ENCODE measurements around the gene SPRYD3.

DNA sequence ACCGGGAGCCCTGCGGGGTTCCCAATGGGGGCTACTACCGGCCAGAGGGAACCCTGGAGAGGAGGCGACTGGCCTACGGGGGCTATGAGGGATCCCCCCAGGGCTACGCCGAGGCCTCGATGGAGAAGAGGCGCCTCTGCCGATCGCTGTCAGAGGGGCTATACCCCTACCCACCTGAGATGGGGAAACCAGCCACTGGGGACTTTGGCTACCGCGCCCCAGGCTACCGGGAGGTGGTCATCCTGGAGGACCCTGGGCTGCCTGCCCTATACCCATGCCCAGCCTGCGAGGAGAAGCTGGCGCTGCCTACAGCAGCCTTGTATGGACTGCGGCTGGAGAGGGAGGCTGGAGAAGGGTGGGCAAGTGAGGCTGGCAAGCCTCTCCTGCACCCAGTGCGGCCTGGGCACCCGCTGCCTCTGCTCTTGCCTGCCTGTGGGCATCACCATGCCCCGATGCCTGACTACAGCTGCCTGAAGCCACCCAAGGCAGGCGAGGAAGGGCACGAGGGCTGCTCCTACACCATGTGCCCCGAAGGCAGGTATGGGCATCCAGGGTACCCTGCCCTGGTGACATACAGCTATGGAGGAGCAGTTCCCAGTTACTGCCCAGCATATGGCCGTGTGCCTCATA is 19.6 kb downstream of the SPRYD3 start:
- TF ChIP-seq, protein P1, sequence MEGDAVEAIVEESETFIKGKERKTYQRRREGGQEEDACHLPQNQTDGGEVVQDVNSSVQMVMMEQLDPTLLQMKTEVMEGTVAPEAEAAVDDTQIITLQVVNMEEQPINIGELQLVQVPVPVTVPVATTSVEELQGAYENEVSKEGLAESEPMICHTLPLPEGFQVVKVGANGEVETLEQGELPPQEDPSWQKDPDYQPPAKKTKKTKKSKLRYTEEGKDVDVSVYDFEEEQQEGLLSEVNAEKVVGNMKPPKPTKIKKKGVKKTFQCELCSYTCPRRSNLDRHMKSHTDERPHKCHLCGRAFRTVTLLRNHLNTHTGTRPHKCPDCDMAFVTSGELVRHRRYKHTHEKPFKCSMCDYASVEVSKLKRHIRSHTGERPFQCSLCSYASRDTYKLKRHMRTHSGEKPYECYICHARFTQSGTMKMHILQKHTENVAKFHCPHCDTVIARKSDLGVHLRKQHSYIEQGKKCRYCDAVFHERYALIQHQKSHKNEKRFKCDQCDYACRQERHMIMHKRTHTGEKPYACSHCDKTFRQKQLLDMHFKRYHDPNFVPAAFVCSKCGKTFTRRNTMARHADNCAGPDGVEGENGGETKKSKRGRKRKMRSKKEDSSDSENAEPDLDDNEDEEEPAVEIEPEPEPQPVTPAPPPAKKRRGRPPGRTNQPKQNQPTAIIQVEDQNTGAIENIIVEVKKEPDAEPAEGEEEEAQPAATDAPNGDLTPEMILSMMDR (IDR thresholded peaks at IDR 0.05): no peak
- TF ChIP-seq EP300 (IDR thresholded peaks at IDR 0.05) (no peak), POLR2A (IDR thresholded peaks at IDR 0.05) (no peak)

Data from ovary (tissue), 3 donors.